Liver (tissue), 3 donors: ENCODE results near the gene SMYD3.

ENCODE experiments used
- ATF3 ChIP-seq: IDR thresholded peaks from 2 replicates; pipeline ENCODE4 v1.6.1; 2016; ENCODE audit warnings: antibody characterized with exemption
- CTCF ChIP-seq: fragments of 150-350 bp; IDR thresholded peaks from 2 replicates; pipeline ENCODE4 v1.5.1; 2017; ENCODE audit warnings: improper control_type of control experiment, low read depth, low read length; ENCODE audit not compliant: missing input control
- donor health status: healthy.
- donor health status: healthy.

GRCh38 chr1:245807954-245808719 is 698.9 kb downstream of the SMYD3 start:
- no peak for TF ChIP-seq CTCF
- no peak for TF ChIP-seq ATF3
